ENCODE measurements around the gene TYW3. TPM values are rescaled to one million over a fixed set of nuclear protein-coding genes. Genes with fewer than 3 reads are reported as not detected.

TYW3 gene
- total and polyA plus RNA-seq, 2 of the 13 experiments (the other 11 are each of a cell fraction or from before 2014, with no cell fraction given) = 17.6 to 45.8 TPM

DNA sequence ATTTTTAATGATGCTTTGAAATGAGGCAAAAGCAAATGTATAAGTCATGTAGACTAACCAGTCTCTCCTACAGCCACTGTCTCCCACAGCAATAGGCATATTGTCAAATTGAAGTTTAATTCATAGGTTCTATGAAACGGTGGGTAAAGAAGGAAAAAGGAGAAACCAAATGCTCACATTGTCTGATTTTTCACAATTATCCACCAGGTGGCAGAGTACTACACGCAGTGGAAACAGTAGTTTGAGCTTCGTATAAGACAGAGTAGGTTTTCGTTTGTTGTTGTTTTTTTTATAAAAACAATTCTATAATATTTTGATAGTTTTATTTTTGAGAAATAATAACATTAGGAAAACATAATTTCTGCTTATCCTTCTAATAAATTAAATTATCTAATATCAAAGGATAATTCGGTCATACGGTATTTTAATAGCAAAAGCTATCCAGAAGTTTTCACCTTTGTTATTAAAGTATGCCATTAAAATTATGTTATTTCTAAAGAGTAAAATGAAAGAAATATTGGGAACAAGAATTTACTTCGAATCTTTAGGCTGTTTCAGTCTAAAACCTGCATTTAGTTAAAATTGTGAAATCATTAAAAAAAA is 39.1 kb downstream of the TYW3 start:
- no TSS peak for BruUV-seq (replicated peaks)
- peak; percentile 78 for FAIRE-seq
- in situ Hi-C loops (cut with HindIII; ENCODE audit: extremely low pct_ligation_motif_present, low pct_unique_long_range_greater_than_20kb) (loop anchor here (5.0 kb wide), 1 partner anchor 435 kb away; no protein-coding TSS in a partner anchor), intact Hi-C loops (cut with micrococcal nuclease; ENCODE audit: unreplicated experiment) (loop anchor here (1.0 kb wide), 1 partner anchor 431 kb away; no protein-coding TSS in a partner anchor)
- no peak overlapping the region for H3K9ac ChIP-seq (ENCODE audit: insufficient read depth, low read depth, low read length)
- H3K79me2 ChIP-seq (ENCODE audit: insufficient read depth, low read length) = no peaks in the 10 kb centered on the region
- H3K9me3 ChIP-seq (ENCODE audit: low read length) = no peaks in the 10 kb centered on the region
- H3K4me3 ChIP-seq (replicated peaks in 1 of 3; ENCODE audit: insufficient read depth in 1 of 3, low read depth in 2 of 3, low read length in 3 of 3) = no peak overlapping the region
- WGBS (ENCODE audit: low lambda C conversion rate) = 15% methylated on average over 7 of the region's 7 CpGs
- TF ChIP-seq PPARG (CRISPR knock-in tag; conservative IDR thresholded peaks at IDR 0.05) (no peak), ZMYM3 (CRISPR knock-in tag; IDR thresholded peaks at IDR 0.05) (no peak), STAG1 (CRISPR knock-in tag; IDR thresholded peaks at IDR 0.05) (peak; percentile 73), ZMYM4 (CRISPR knock-in tag; IDR thresholded peaks at IDR 0.05) (no peak), PLSCR1 (CRISPR knock-in tag; IDR thresholded peaks at IDR 0.05; ENCODE audit: borderline replicate concordance) (no peak), SMC3 (IDR thresholded peaks at IDR 0.05; ENCODE audit: low read length) (peak; percentile 78), ZNF24 (IDR thresholded peaks at IDR 0.05) (no peak), DMAP1 (CRISPR knock-in tag; IDR thresholded peaks at IDR 0.05) (no peak), ZBTB49 (CRISPR knock-in tag; IDR thresholded peaks at IDR 0.05; ENCODE audit: borderline replicate concordance) (no peak)
- TF ChIP-seq, protein P1, sequence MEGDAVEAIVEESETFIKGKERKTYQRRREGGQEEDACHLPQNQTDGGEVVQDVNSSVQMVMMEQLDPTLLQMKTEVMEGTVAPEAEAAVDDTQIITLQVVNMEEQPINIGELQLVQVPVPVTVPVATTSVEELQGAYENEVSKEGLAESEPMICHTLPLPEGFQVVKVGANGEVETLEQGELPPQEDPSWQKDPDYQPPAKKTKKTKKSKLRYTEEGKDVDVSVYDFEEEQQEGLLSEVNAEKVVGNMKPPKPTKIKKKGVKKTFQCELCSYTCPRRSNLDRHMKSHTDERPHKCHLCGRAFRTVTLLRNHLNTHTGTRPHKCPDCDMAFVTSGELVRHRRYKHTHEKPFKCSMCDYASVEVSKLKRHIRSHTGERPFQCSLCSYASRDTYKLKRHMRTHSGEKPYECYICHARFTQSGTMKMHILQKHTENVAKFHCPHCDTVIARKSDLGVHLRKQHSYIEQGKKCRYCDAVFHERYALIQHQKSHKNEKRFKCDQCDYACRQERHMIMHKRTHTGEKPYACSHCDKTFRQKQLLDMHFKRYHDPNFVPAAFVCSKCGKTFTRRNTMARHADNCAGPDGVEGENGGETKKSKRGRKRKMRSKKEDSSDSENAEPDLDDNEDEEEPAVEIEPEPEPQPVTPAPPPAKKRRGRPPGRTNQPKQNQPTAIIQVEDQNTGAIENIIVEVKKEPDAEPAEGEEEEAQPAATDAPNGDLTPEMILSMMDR (CRISPR knock-in tag; IDR thresholded peaks at IDR 0.05) = peak; percentile 76
- TF ChIP-seq, protein P2, sequence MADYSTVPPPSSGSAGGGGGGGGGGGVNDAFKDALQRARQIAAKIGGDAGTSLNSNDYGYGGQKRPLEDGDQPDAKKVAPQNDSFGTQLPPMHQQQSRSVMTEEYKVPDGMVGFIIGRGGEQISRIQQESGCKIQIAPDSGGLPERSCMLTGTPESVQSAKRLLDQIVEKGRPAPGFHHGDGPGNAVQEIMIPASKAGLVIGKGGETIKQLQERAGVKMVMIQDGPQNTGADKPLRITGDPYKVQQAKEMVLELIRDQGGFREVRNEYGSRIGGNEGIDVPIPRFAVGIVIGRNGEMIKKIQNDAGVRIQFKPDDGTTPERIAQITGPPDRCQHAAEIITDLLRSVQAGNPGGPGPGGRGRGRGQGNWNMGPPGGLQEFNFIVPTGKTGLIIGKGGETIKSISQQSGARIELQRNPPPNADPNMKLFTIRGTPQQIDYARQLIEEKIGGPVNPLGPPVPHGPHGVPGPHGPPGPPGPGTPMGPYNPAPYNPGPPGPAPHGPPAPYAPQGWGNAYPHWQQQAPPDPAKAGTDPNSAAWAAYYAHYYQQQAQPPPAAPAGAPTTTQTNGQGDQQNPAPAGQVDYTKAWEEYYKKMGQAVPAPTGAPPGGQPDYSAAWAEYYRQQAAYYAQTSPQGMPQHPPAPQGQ (CRISPR knock-in tag; IDR thresholded peaks at IDR 0.05; ENCODE audit: borderline replicate concordance) = no peak
- TF ChIP-seq, protein P3, sequence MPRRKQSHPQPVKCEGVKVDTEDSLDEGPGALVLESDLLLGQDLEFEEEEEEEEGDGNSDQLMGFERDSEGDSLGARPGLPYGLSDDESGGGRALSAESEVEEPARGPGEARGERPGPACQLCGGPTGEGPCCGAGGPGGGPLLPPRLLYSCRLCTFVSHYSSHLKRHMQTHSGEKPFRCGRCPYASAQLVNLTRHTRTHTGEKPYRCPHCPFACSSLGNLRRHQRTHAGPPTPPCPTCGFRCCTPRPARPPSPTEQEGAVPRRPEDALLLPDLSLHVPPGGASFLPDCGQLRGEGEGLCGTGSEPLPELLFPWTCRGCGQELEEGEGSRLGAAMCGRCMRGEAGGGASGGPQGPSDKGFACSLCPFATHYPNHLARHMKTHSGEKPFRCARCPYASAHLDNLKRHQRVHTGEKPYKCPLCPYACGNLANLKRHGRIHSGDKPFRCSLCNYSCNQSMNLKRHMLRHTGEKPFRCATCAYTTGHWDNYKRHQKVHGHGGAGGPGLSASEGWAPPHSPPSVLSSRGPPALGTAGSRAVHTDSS (CRISPR knock-in tag; conservative IDR thresholded peaks at IDR 0.05) = no peak
- H2AFZ ChIP-seq (ENCODE audit: low read length) = no peak overlapping the region
- CTCF ChIA-PET (ENCODE audit: low intra/inter-chr PET ratio, low total read pairs) = interaction anchor here (0.6 to 3.3 kb wide), 2 partner anchors 11 to 432 kb away, joined by 3 to 57 read pairs; no protein-coding TSS in a partner anchor
- H3K27me3 ChIP-seq (ENCODE audit: control insufficient read depth in 1 of 2, insufficient read depth in 2 of 2, low read length in 2 of 2) = no peaks in the 10 kb centered on the region
- no peaks in the 10 kb centered on the region for H4K20me1 ChIP-seq (ENCODE audit: insufficient read depth, low read length)
- POLR2A ChIA-PET = no interaction called here
- H3K4me1 ChIP-seq (ENCODE audit: insufficient read depth, low read length) = no peaks in the 10 kb centered on the region
- no peak overlapping the region for H3K4me2 ChIP-seq (ENCODE audit: low read depth, low read length)
- H3K27ac ChIP-seq (ENCODE audit: extremely low read length, insufficient read depth, low read length) = no peak overlapping the region
- DNase-seq (ENCODE audit: low spot score) = peak; percentile 51
- no peaks in the 10 kb centered on the region for H3K36me3 ChIP-seq (replicated peaks in 1 of 2; ENCODE audit: control insufficient read depth in 1 of 2, insufficient read depth in 2 of 2, low read length in 2 of 2)
- peak; percentile 76 for ATAC-seq

Data from HepG2 (cell line).